ENCODE results near the gene HBP1. TPM values are rescaled to one million over a fixed set of nuclear protein-coding genes. Genes with fewer than 3 reads are reported as not detected.

The HBP1 gene
- total RNA-seq, 2 experiments from 2014 or later = 41.8 to 42.2 TPM

DNA sequence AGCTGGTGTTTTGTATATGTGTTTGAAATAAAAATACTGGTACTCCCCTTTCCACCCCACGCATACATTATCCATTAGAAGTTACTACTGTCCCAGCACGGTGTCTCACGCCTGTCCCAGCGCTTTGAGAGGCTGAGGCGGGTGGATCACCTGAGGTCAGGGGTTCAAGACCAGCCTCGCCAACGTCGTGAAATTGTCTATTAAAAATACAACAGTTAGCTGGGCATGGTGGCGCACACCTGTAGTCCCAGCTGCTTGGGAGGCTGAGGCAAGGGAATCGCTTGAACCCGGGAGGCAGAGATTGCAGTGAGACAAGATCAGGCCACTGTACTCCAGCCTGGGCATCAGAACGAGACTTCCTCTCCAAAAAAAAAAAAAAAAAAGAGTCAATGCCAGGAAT is 2.7 kb downstream of the HBP1 start:
- DNase-seq = no peak
- peak overlapping the region; percentile 51 for H3K27ac Mint-ChIP-seq
- H3K36me3 Mint-ChIP-seq (ENCODE audit: low read depth) = peaks cover 1% of the 10 kb centered on the region
- peaks cover 46% of the 10 kb centered on the region for H3K4me1 Mint-ChIP-seq (ENCODE audit: low read depth)
- no peaks in the 10 kb centered on the region for H3K9me3 Mint-ChIP-seq
- H3K4me3 Mint-ChIP-seq = peak overlapping the region; percentile 24
- intact Hi-C loops (cut with micrococcal nuclease) = loop anchor here (10.0 kb wide), 1 partner anchor 643 kb away; no protein-coding TSS in a partner anchor
- CTCF ChIA-PET = interaction anchor here (0.6 kb wide), 1 partner anchor 556 kb away, joined by 4 read pairs; no protein-coding TSS in a partner anchor
- H3K27me3 Mint-ChIP-seq (ENCODE audit: low read depth) = no peaks in the 10 kb centered on the region

DNA sequence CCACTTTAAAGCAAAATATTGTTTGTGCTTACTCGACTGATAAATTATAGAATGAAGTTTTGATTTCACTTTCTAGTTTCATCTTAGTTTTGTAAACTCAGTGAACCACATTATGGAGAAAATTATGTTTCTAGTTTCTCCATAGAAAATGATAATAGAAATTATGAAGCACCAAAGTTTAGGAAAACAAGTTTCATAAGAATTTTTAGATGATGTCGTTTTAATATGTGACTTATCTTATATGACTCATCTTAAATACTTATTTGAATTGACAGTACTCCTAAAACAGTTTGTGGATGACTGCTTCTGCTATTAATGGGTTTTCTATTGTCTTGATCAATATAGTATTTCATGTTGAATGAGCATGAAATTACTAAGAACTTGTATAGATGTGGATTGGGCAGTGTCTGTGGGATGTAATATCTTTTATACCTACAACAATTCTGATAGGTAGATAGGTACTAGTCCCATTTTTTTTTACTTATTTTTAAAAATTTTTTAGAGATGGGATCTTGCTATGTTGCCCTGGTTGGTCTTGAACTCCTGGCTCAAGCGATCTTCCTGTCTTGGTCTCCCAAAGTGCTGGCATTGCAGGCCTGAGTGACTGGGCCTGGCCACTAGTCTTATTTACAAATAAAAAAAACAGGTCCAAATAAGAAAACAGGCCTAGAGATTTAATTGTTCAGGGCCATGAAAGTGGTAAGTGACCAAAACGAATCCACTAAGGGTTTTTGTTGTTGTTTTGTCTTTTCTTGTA is 3.7 kb downstream of the HBP1 start:
- CTCF ChIA-PET = no interaction called here
- H3K9me3 Mint-ChIP-seq = no peaks in the 10 kb centered on the region
- peak overlapping the region; percentile 61 for H3K27ac Mint-ChIP-seq
- no peak overlapping the region for H3K4me3 Mint-ChIP-seq
- intact Hi-C loops (cut with micrococcal nuclease) = loop anchor here (10.0 kb wide), 1 partner anchor 642 kb away; no protein-coding TSS in a partner anchor
- H3K4me1 Mint-ChIP-seq (ENCODE audit: low read depth) = peaks cover 51% of the 10 kb centered on the region
- H3K27me3 Mint-ChIP-seq (ENCODE audit: low read depth) = no peaks in the 10 kb centered on the region
- no peak for DNase-seq
- H3K36me3 Mint-ChIP-seq (ENCODE audit: low read depth) = peaks cover 1% of the 10 kb centered on the region

DNA sequence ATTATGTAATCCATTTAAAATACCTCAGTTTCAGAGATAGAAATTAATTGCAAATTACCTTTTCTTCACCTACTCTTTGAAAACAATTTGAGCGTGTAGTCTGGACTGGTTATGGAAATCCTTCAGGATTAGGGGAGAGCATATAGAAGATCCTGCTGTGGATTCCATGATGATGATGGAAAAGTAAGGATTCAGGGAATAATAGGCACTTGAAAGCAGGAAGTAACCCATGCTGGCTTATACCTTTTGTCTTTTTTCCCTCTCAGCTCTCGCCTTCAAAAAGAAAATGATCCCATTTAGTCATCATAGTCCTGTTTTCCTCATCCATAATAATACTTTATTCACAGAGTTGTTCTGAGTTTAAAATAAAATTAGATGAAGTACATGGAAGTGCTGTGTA is 4.4 kb downstream of the HBP1 start:
- CTCF ChIA-PET = no interaction called here
- no peaks in the 10 kb centered on the region for H3K9me3 Mint-ChIP-seq

DNA sequence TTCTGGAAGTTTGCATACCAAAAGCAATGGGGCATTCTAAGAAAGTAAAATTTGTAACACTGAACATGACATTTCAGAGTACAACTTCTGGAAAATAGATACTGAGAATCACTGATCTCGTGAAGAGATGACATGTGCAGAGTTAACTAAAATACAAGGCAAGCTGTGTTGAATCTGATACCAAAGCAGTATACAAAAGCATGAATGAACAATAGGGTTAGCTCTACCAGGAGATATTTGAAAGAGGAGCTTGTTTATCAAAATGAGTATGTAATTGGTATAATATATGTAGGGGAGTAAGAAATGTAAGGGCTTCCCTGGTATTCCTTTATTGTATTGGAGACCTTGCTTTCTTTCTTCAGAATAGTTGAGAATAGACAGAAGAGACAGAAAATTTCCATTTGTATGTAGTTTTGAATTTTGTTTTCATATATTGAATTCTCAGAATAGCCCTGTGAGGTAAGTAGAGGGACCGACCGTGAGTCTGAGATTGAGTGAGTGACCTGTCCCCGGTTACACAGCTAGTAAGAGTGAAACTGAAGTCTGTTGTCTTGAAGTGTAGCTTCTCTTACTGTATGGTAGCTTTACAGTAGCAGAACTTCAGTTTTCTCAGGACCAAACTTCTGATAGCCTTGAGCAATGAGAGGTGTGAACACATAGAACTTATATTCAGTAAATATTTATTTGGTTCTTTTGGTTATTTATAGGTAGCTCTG is 5.0 kb downstream of the HBP1 start:
- no peak for DNase-seq
- no peaks in the 10 kb centered on the region for H3K9me3 Mint-ChIP-seq
- no peaks in the 10 kb centered on the region for H3K27me3 Mint-ChIP-seq (ENCODE audit: low read depth)
- peak overlapping the region; percentile 56 for H3K27ac Mint-ChIP-seq
- intact Hi-C loops (cut with micrococcal nuclease) = loop anchor here (10.0 kb wide), 1 partner anchor 641 kb away; no protein-coding TSS in a partner anchor
- peaks cover 58% of the 10 kb centered on the region for H3K4me1 Mint-ChIP-seq (ENCODE audit: low read depth)
- peaks cover under 1% of the 10 kb centered on the region for H3K36me3 Mint-ChIP-seq (ENCODE audit: low read depth)
- peak overlapping the region; percentile 38 for H3K4me3 Mint-ChIP-seq
- CTCF ChIA-PET = interaction anchor here (0.6 to 1.5 kb wide), 3 partner anchors 10 to 151 kb away, joined by 3 to 5 read pairs (median 4); no protein-coding TSS in a partner anchor

More for the DNA sequence above, 4.4 kb downstream of the HBP1 start:
- intact Hi-C loops (cut with micrococcal nuclease) = loop anchor here (10.0 kb wide), 1 partner anchor 642 kb away; no protein-coding TSS in a partner anchor
- H3K27me3 Mint-ChIP-seq (ENCODE audit: low read depth) = no peaks in the 10 kb centered on the region
- H3K4me3 Mint-ChIP-seq = peak overlapping the region; percentile 38
- no peak for DNase-seq
- peak overlapping the region; percentile 56 for H3K27ac Mint-ChIP-seq
- H3K36me3 Mint-ChIP-seq (ENCODE audit: low read depth) = peaks cover 1% of the 10 kb centered on the region
- H3K4me1 Mint-ChIP-seq (ENCODE audit: low read depth) = peaks cover 56% of the 10 kb centered on the region

DNA sequence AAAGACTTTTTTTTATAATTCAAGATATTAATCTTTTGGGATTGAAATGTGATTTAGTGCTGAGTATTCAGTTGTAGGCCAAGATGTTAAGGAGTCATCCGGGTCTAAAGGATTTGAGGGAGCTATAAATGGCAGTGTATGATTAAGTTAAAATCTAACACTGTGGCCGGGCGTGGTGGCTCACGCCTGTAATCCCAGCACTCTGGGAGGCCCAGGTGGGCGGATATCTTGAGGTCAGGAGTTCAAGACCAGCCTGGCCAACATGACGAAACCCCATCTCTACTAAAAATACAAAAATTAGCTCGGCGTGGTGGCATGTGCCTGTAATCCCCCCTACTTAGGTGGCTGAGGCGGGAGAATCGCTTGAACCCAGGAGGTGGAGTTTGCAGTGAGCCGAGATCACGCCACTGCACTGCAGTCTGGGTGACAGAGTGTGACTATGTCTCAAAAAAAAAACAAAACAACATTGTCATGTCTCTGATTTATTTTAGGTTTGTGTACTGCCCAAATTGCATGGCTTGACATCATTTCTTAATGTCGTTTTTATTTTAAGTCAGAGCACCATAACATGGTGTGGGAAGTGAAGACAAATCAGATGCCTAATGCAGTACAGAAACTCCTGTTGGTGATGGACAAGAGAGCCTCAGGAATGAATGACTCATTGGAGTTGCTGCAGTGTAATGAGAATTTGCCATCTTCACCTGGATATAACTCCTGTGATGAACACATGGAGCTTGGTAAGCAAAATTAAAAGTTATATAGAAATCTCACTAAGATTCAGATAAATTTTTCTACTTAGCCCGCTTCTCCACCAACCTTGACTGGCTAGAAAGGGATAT is 10.7 kb downstream of the HBP1 start:
- CTCF ChIA-PET = interaction anchor here (1.2 to 1.6 kb wide), 4 partner anchors 10 to 29 kb away, joined by 3 to 5 read pairs (median 4); partner anchors contain the start of gene HBP1
- peaks cover 53% of the 10 kb centered on the region for H3K4me1 Mint-ChIP-seq (ENCODE audit: low read depth)
- no peaks in the 10 kb centered on the region for H3K27me3 Mint-ChIP-seq (ENCODE audit: low read depth)
- H3K27ac Mint-ChIP-seq = peak overlapping the region; percentile 78
- intact Hi-C loops (cut with micrococcal nuclease) = loop anchor here (1.0 to 10.0 kb wide), 2 partner anchors 11 to 635 kb away; no protein-coding TSS in a partner anchor
- no peaks in the 10 kb centered on the region for H3K9me3 Mint-ChIP-seq
- no peak overlapping the region for H3K4me3 Mint-ChIP-seq
- DNase-seq = no peak
- peaks cover 2% of the 10 kb centered on the region for H3K36me3 Mint-ChIP-seq (ENCODE audit: low read depth)

DNA sequence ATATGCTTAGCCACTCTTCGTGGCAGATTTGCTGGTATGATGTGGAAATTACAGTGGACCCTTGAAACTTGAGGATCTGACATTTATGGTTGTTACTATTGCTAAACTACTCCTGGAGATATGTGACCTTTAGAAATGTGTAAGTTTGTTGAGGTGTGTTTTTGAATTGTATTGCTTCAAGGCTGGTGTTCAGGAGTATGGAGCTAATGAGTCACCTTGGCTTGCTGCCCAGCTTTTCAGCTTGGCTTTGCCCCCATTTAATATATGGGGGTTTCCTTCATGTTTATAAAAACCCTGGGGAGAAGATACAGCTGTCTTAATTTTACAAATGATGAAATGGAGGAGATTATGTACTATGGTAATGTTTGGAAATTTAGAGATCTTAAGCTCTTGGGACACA is 11.6 kb downstream of the HBP1 start:
- peak overlapping the region; percentile 30 for H3K4me3 Mint-ChIP-seq
- H3K27ac Mint-ChIP-seq = peak overlapping the region; percentile 78
- intact Hi-C loops (cut with micrococcal nuclease) = loop anchor here (1.0 kb wide), 1 partner anchor 12 kb away; no protein-coding TSS in a partner anchor
- H3K36me3 Mint-ChIP-seq (ENCODE audit: low read depth) = peaks cover 2% of the 10 kb centered on the region
- CTCF ChIA-PET = interaction anchor here (1.5 to 2.5 kb wide), 3 partner anchors 12 to 30 kb away, joined by 3 to 6 read pairs (median 5); partner anchors contain the start of gene HBP1
- peak; percentile 91 for DNase-seq
- H3K27me3 Mint-ChIP-seq (ENCODE audit: low read depth) = no peaks in the 10 kb centered on the region
- peaks cover 52% of the 10 kb centered on the region for H3K4me1 Mint-ChIP-seq (ENCODE audit: low read depth)
- no peaks in the 10 kb centered on the region for H3K9me3 Mint-ChIP-seq

DNA sequence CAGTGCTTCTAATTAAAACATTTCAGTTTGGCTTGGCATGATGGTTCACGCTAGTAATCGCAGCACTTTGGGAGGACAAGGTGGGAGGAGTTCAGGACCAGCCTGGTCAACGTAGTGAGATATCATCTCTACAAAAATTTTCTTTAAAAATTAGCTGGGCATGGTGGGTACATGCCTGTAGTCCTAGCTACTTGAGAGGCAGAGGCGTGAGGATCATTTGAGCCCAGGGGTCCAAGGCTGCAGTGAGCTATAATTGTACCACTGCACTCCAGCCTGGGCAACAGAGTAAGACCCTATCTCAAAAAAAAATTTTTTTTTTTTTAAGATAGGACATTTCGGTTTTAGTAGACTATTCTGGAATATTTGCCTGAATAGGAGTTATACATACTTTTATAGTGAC is 12.4 kb downstream of the HBP1 start:
- DNase-seq = no peak
- CTCF ChIA-PET = interaction anchor here (0.6 to 2.5 kb wide), 6 partner anchors 11 to 480 kb away, joined by 3 to 10 read pairs (median 4); partner anchors contain the start of gene SLC26A4
- intact Hi-C loops (cut with micrococcal nuclease) = no loop called here
- Mint-ChIP-seq H3K4me1 (ENCODE audit: low read depth) (peaks cover 48% of the 10 kb centered on the region), H3K9me3 (no peaks in the 10 kb centered on the region), H3K27ac (peak overlapping the region; percentile 78), H3K36me3 (ENCODE audit: low read depth) (peaks cover 4% of the 10 kb centered on the region), H3K4me3 (no peak overlapping the region), H3K27me3 (ENCODE audit: low read depth) (no peaks in the 10 kb centered on the region)

DNA sequence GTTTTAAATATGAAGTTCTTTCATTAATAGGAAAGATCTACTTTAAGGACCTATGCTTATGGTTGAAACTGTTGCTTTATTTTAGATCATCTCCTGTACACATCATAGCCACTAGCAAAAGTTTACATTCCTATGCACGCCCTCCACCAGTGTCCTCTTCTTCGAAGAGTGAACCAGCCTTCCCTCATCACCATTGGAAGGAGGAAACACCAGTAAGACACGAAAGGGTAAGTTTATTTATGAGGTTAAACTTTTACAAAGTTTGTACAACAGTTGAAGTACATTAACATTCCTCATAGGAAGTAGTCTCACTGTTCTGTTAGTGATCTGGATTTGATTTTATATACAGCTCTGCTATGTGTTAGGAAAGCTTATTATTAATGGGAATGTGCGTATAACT is 16.9 kb downstream of the HBP1 start:
- Mint-ChIP-seq H3K9me3 (no peaks in the 10 kb centered on the region), H3K27ac (no peak overlapping the region), H3K4me3 (no peak overlapping the region), H3K4me1 (ENCODE audit: low read depth) (peaks cover 14% of the 10 kb centered on the region), H3K27me3 (ENCODE audit: low read depth) (no peaks in the 10 kb centered on the region), H3K36me3 (ENCODE audit: low read depth) (peaks cover 23% of the 10 kb centered on the region)
- CTCF ChIA-PET = no interaction called here
- intact Hi-C loops (cut with micrococcal nuclease) = no loop called here
- DNase-seq = no peak

DNA sequence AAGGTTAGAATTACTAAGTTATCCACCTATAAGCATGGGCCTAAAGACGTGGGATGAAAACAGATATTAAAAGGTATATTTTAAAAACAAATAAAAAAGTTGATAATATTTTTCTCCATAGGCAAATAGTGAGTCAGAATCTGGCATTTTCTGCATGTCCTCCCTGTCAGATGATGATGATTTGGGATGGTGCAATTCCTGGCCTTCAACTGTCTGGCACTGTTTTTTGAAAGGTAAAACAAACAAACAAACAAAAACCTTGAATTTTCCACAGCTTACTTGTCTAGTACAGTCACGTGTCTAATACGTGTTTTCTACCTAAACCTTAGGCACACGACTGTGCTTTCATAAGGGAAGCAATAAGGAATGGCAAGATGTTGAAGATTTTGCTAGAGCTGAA is 17.4 kb downstream of the HBP1 start:
- no peak for DNase-seq
- Mint-ChIP-seq H3K27me3 (ENCODE audit: low read depth) (no peaks in the 10 kb centered on the region), H3K9me3 (no peaks in the 10 kb centered on the region), H3K4me3 (no peak overlapping the region), H3K4me1 (ENCODE audit: low read depth) (peaks cover 10% of the 10 kb centered on the region), H3K36me3 (ENCODE audit: low read depth) (peaks cover 23% of the 10 kb centered on the region), H3K27ac (no peak overlapping the region)
- CTCF ChIA-PET = no interaction called here
- intact Hi-C loops (cut with micrococcal nuclease) = no loop called here

DNA sequence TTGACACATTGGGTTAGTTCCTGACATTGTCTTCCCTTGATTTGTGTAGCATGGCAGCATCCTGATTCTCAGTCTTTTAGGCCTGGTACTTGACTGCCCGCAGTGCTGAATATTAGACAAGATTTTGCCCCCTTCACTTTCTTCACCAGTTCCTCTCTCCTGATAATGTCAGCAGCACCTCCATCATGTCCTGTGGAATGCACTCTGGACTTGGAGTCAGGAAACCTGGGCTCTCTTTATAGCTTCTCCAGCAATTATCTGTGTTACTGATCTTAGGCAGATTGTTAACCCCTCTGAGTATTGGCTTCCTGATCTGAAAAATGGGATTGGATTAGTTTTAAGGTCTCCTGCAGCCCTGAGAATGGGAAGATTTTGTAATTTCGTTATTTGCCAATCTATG is 19.0 kb downstream of the HBP1 start:
- no peaks in the 10 kb centered on the region for H3K9me3 Mint-ChIP-seq
- intact Hi-C loops (cut with micrococcal nuclease) = no loop called here
- H3K27me3 Mint-ChIP-seq (ENCODE audit: low read depth) = no peaks in the 10 kb centered on the region
- peaks cover 10% of the 10 kb centered on the region for H3K4me1 Mint-ChIP-seq (ENCODE audit: low read depth)
- peaks cover 22% of the 10 kb centered on the region for H3K36me3 Mint-ChIP-seq (ENCODE audit: low read depth)
- peak overlapping the region; percentile 13 for H3K27ac Mint-ChIP-seq
- no peak for DNase-seq
- no peak overlapping the region for H3K4me3 Mint-ChIP-seq
- CTCF ChIA-PET = no interaction called here

DNA sequence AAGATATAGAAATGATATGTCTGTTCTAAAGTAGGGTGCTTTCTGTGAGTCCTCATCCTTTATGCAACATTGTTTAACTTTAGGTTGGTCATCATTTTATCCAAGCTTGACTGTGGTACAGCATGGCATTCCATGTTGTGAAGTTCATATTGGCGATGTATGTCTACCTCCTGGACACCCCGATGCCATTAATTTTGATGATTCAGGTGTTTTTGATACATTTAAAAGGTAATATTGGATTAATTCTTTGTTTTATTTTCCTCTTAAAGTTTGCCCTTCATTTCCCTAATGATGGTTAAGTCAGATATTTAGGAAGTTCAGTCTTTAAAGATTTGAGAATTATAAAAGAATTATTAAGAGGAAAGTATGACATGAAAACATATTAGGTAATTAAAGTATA is 21.3 kb downstream of the HBP1 start:
- Mint-ChIP-seq H3K9me3 (no peaks in the 10 kb centered on the region), H3K27me3 (ENCODE audit: low read depth) (no peaks in the 10 kb centered on the region), H3K4me3 (no peak overlapping the region), H3K4me1 (ENCODE audit: low read depth) (peaks cover 6% of the 10 kb centered on the region), H3K27ac (no peak overlapping the region), H3K36me3 (ENCODE audit: low read depth) (peaks cover 22% of the 10 kb centered on the region)
- CTCF ChIA-PET = interaction anchor here (0.9 kb wide), 1 partner anchor 20 kb away, joined by 3 read pairs; no protein-coding TSS in a partner anchor
- intact Hi-C loops (cut with micrococcal nuclease) = no loop called here
- no peak for DNase-seq
